ENCODE data around the gene CYP3A5. TPM values are rescaled to one million over a fixed set of nuclear protein-coding genes. Genes with fewer than 3 reads are reported as not detected.

The CYP3A5 gene
- total RNA-seq, 1 donor from 2014 or later = not detected

DNA sequence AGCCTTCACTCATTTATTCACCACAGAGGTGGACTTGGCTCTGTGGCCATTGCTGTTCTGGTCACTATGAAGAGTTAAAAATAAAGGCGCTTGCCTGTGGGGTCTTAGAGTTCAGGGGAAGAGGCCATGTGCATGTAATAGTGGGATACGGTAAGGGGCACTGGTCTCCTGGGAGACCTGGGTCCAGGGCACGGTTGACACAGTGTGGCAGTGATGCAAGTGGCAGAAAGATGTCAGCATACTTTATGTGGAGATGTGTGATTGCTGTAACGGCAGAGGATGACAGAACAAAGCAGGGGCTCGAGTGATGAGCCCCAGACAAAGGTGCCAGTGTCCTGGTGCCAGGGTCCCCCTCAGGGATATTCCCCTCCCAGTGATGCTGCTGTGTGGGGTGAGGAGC, 54.5 kb downstream of the CYP3A5 start:
- H3K4me3 Mint-ChIP-seq (ENCODE audit: unreplicated experiment) = no peak overlapping the region
- no peaks in the 10 kb centered on the region for H3K4me1 Mint-ChIP-seq (ENCODE audit: low read depth, unreplicated experiment)
- TF ChIP-seq, protein P1, sequence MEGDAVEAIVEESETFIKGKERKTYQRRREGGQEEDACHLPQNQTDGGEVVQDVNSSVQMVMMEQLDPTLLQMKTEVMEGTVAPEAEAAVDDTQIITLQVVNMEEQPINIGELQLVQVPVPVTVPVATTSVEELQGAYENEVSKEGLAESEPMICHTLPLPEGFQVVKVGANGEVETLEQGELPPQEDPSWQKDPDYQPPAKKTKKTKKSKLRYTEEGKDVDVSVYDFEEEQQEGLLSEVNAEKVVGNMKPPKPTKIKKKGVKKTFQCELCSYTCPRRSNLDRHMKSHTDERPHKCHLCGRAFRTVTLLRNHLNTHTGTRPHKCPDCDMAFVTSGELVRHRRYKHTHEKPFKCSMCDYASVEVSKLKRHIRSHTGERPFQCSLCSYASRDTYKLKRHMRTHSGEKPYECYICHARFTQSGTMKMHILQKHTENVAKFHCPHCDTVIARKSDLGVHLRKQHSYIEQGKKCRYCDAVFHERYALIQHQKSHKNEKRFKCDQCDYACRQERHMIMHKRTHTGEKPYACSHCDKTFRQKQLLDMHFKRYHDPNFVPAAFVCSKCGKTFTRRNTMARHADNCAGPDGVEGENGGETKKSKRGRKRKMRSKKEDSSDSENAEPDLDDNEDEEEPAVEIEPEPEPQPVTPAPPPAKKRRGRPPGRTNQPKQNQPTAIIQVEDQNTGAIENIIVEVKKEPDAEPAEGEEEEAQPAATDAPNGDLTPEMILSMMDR (IDR thresholded peaks at IDR 0.05; ENCODE audit: partially characterized antibody, unreplicated experiment) = no peak
- peaks cover 4% of the 10 kb centered on the region for H3K36me3 Mint-ChIP-seq (ENCODE audit: unreplicated experiment)
- no peaks in the 10 kb centered on the region for H3K27me3 Mint-ChIP-seq (ENCODE audit: unreplicated experiment)
- peaks cover 1% of the 10 kb centered on the region for H3K9me3 Mint-ChIP-seq (ENCODE audit: unreplicated experiment)
- H3K27ac Mint-ChIP-seq (ENCODE audit: unreplicated experiment) = no peak overlapping the region
- no peak for DNase-seq

DNA sequence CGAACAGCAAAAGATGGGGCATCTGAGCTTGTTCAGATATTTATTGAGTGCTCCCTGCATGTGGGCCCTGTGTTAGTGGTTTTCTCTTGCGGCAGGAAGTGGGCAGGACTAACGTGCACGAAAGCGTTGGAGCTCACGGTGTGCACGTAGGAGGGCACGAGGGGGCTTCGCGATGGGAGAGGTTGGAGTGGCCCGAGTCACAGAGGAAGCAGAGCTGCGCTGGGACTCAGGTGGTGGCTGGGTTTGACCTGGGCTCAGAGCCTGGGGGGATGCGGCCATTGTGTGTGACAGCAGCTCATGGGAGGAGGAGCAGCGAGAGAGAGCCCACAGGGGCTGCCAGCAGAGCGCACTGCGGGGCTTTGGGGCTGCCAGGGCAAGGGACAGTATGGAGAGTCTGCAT, 55.3 kb downstream of the CYP3A5 start:
- no peak overlapping the region for H3K4me3 Mint-ChIP-seq (ENCODE audit: unreplicated experiment)
- H3K4me1 Mint-ChIP-seq (ENCODE audit: low read depth, unreplicated experiment) = no peaks in the 10 kb centered on the region
- H3K27me3 Mint-ChIP-seq (ENCODE audit: unreplicated experiment) = no peaks in the 10 kb centered on the region
- DNase-seq = no peak
- TF ChIP-seq, protein P1 (IDR thresholded peaks at IDR 0.05; ENCODE audit: partially characterized antibody, unreplicated experiment) = no peak
- no peaks in the 10 kb centered on the region for H3K9me3 Mint-ChIP-seq (ENCODE audit: unreplicated experiment)
- peaks cover 4% of the 10 kb centered on the region for H3K36me3 Mint-ChIP-seq (ENCODE audit: unreplicated experiment)
- no peak overlapping the region for H3K27ac Mint-ChIP-seq (ENCODE audit: unreplicated experiment)

DNA sequence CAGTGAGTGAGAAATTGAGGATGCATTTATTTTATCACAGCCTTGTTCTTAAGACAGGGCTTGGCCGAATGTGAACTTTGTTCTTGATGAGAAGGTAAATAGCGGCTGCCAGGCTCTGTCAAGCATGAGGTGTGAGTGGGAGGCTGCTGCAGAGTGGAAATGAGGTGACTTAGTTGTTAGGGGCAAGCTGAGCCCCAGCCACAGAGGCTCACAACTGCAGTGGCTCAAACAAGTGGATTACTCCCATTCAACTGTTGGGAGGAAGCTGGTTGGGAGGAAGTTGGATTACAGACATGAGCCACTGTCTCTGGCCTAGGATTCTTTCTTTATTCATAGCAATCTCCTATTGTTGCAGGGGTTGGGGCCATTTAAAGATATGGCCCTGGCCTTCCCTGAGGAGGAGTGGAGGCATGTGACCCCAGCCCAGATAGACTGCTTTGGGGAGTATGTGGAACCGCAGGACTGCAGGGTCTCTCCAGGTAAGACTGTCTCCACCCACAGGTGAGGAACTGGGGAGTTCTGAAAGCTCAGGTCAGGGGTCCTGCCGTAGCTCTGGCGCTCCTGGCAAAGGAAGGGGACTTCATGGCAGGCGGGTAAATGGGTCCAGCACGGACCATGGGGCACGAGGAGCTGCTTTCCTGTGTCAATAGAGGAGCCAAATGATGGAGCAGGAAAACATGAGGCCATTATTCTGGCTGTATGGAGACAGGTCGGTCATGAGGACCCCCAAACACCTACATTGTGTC, 55.9 kb downstream of the CYP3A5 start:
- Mint-ChIP-seq H3K4me3 (ENCODE audit: unreplicated experiment) (no peak overlapping the region), H3K27ac (ENCODE audit: unreplicated experiment) (no peak overlapping the region), H3K27me3 (ENCODE audit: unreplicated experiment) (no peaks in the 10 kb centered on the region), H3K4me1 (ENCODE audit: low read depth, unreplicated experiment) (no peaks in the 10 kb centered on the region), H3K9me3 (ENCODE audit: unreplicated experiment) (no peaks in the 10 kb centered on the region), H3K36me3 (ENCODE audit: unreplicated experiment) (peaks cover 4% of the 10 kb centered on the region)
- TF ChIP-seq, protein P1 (IDR thresholded peaks at IDR 0.05; ENCODE audit: partially characterized antibody, unreplicated experiment) = no peak
- no peak for DNase-seq

DNA sequence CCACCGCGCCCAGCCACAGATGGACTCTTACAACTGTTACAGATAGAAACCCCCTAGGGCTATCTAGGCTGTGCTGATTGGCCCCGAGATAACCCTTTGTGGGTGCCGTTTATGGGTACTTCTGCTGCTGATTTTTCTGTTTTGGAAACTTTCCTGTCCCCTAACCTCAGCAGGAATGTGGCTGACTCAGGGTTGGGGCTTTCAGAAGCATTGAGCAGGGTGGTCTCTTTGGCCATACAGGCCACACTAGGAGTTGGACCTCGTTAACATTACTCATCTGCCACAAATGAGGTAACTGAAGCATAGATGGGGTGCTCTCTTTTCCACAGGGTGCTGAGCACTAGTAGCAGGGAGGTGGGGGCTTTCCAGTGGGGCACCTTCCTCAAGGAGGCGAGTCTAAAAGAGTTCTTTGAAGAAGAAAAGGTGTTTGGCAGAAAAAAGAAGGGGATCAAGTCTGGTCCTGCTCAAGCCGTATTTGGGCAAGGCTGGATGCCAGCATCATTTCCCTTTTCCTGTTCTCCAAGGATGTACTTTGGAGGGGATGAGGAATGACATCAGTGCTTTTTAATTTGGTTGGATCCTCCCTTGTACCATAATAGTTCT, 56.6 kb downstream of the CYP3A5 start:
- Mint-ChIP-seq H3K9me3 (ENCODE audit: unreplicated experiment) (no peaks in the 10 kb centered on the region), H3K36me3 (ENCODE audit: unreplicated experiment) (peaks cover 4% of the 10 kb centered on the region), H3K27ac (ENCODE audit: unreplicated experiment) (no peak overlapping the region), H3K4me1 (ENCODE audit: low read depth, unreplicated experiment) (no peaks in the 10 kb centered on the region), H3K27me3 (ENCODE audit: unreplicated experiment) (no peaks in the 10 kb centered on the region), H3K4me3 (ENCODE audit: unreplicated experiment) (no peak overlapping the region)
- TF ChIP-seq, protein P1 (IDR thresholded peaks at IDR 0.05; ENCODE audit: partially characterized antibody, unreplicated experiment) = no peak
- no peak for DNase-seq

DNA sequence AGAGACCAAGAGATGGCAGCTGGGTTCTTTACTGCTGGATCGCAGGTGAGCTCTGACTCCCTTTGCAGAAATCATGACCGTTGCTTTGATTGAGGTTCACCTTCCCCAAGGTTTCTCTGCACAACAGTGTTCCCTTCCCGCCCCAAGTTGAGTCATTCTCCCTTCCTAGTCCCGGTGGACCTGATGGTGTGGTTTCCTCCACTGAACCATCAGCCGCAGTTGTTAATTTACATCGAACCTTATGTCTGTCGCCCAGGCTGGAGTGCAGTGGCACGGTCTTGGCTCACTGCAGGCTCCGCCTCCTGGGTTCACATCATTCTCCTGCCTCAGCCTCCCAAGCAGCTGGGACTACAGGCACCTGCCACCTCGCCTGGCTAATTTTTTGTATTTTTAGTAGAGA, 57.2 kb downstream of the CYP3A5 start:
- no peak overlapping the region for H3K27ac Mint-ChIP-seq (ENCODE audit: unreplicated experiment)
- DNase-seq = no peak
- H3K27me3 Mint-ChIP-seq (ENCODE audit: unreplicated experiment) = no peaks in the 10 kb centered on the region
- TF ChIP-seq, protein P1 (IDR thresholded peaks at IDR 0.05; ENCODE audit: partially characterized antibody, unreplicated experiment) = no peak
- H3K9me3 Mint-ChIP-seq (ENCODE audit: unreplicated experiment) = peaks cover 2% of the 10 kb centered on the region
- peaks cover 4% of the 10 kb centered on the region for H3K36me3 Mint-ChIP-seq (ENCODE audit: unreplicated experiment)
- no peak overlapping the region for H3K4me3 Mint-ChIP-seq (ENCODE audit: unreplicated experiment)
- H3K4me1 Mint-ChIP-seq (ENCODE audit: low read depth, unreplicated experiment) = no peaks in the 10 kb centered on the region

Data from glutamatergic neuron (in vitro differentiated cells).